Peyer's patch (tissue), 4 donors: ENCODE data around the gene PRIMA1. TPM values are rescaled to one million over a fixed set of nuclear protein-coding genes. Genes with fewer than 3 reads are reported as not detected.

Source experiments
- DNase-seq, 3 donors: peaks; one replicate each; pipeline ENCODE4 v3.0.0-alpha.2; 2017 to 2019
- H3K27ac ChIP-seq, 4 donors: fragments of 200-600 bp; sonication (generic); one replicate each; pipeline ENCODE4 v1.5.1; 2016 to 2019
- H3K27me3 ChIP-seq, 2 donors: fragments of 200-600 bp; sonication (generic); one replicate each; pipeline ENCODE4 v1.5.1; 2019
- H3K36me3 ChIP-seq, 3 donors: fragments of 200-600 bp; sonication (generic); one replicate each; pipeline ENCODE4 v1.5.1; 2016 to 2019
- H3K4me1 ChIP-seq, 4 donors: fragments of 200-600 bp; sonication (generic); one replicate each; pipeline ENCODE4 v1.5.1; 2016 to 2019
- H3K4me3 ChIP-seq, 4 donors: fragments of 200-600 bp; sonication (generic); 1 replicate in 3 of 4; 2 replicates in 1 of 4; pipeline ENCODE4 v1.5.1; 2016 to 2019; ENCODE audit warnings: mild to moderate bottlenecking in 1 of 4
- H3K9me3 ChIP-seq, 4 donors: fragments of 200-600 bp; sonication (generic); one replicate each; pipeline ENCODE4 v1.5.1; 2016 to 2019; ENCODE audit warnings: mild to moderate bottlenecking in 1 of 4
- POLR2A ChIP-seq, 2 donors: fragments of 450-650 bp; IDR thresholded peaks; one replicate each; pipeline ENCODE4 v1.5.1; 2017; ENCODE audit warnings: antibody characterized with exemption in 2 of 2, mild to moderate bottlenecking in 2 of 2, moderate library complexity in 2 of 2
- total RNA-seq, 4 donors: library from RNA; depleted of rRNA; stranded (reverse); fragments of >200 nt; gene quantifications; one replicate each; pipeline ENCODE4 v1.1.0, GENCODE V29; 2016
- TF ChIP-seq, protein P1 (sequence below), 6 experiments: fragments of 450-650 bp in 4 of 6; fragments of 200-600 bp in 2 of 6; sonication (generic) in 1 of 6; IDR thresholded peaks; one replicate each; pipeline ENCODE4 v1.5.1; 2017 to 2019; ENCODE audit warnings: antibody characterized with exemption in 6 of 6, mild to moderate bottlenecking in 3 of 6, moderate library complexity in 1 of 6

PRIMA1 gene
- total RNA-seq, 4 donors from 2014 or later = 1.2 to 5.1 (median 3.0) TPM

GRCh38 chr14:93725993-93726392 lies 62.3 kb downstream of the PRIMA1 start:
- Histone ChIP-seq H3K27ac (no peak overlapping the region), H3K36me3 (no peaks in the 10 kb centered on the region), H3K4me3 (no peak overlapping the region), H3K27me3 (no peaks in the 10 kb centered on the region), H3K4me1 (no peaks in the 10 kb centered on the region), H3K9me3 (no peaks in the 10 kb centered on the region)
- no peak for TF ChIP-seq POLR2A (IDR thresholded peaks at IDR 0.05)
- TF ChIP-seq, protein P1, sequence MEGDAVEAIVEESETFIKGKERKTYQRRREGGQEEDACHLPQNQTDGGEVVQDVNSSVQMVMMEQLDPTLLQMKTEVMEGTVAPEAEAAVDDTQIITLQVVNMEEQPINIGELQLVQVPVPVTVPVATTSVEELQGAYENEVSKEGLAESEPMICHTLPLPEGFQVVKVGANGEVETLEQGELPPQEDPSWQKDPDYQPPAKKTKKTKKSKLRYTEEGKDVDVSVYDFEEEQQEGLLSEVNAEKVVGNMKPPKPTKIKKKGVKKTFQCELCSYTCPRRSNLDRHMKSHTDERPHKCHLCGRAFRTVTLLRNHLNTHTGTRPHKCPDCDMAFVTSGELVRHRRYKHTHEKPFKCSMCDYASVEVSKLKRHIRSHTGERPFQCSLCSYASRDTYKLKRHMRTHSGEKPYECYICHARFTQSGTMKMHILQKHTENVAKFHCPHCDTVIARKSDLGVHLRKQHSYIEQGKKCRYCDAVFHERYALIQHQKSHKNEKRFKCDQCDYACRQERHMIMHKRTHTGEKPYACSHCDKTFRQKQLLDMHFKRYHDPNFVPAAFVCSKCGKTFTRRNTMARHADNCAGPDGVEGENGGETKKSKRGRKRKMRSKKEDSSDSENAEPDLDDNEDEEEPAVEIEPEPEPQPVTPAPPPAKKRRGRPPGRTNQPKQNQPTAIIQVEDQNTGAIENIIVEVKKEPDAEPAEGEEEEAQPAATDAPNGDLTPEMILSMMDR (IDR thresholded peaks at IDR 0.05) = no peak
- no peak for DNase-seq

DNA sequence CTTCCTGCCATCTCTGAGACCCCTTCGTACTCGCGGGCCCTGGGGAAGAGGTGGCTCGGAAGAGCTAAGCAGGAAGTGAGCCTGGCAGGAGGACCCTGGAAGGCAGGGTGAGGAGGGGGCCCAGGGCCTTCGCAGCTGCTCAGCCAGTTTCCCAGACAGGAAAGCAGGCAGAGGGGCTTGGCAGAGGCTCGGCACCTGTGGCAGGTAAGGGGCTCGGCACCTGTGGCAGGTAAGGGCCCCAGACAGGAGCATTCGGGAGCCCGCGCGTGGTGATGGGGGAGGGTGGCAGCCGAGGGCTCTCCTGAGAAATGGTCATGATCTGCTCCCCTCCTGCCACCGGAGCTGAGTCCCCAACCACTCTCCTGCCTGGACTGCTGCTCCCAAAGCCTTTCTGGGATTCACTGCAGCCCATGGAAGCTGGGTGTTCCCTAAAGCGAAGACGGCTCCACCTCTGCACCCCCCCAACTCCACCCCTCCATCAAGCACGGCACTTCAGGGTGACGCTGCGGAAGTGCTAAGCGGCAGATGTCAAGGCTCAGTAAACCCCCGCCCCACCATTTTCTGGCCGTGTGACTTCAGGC lies 63.2 kb downstream of the PRIMA1 start:
- no peak overlapping the region for H3K4me3 ChIP-seq
- no peaks in the 10 kb centered on the region for H3K27me3 ChIP-seq
- DNase-seq = no peak
- no peaks in the 10 kb centered on the region for H3K9me3 ChIP-seq
- no peak for TF ChIP-seq POLR2A (IDR thresholded peaks at IDR 0.05)
- TF ChIP-seq, protein P1 (IDR thresholded peaks at IDR 0.05) = no peak
- no peaks in the 10 kb centered on the region for H3K36me3 ChIP-seq
- H3K4me1 ChIP-seq = no peaks in the 10 kb centered on the region
- no peak overlapping the region for H3K27ac ChIP-seq

GRCh38 chr14:93723001-93723400 lies 65.3 kb downstream of the PRIMA1 start:
- DNase-seq = peak in 1 of 3 donors; percentile 24
- H3K4me1 ChIP-seq = no peaks in the 10 kb centered on the region
- H3K27me3 ChIP-seq = no peaks in the 10 kb centered on the region
- H3K27ac ChIP-seq = no peak overlapping the region
- no peak overlapping the region for H3K4me3 ChIP-seq
- no peaks in the 10 kb centered on the region for H3K9me3 ChIP-seq
- no peak for TF ChIP-seq POLR2A (IDR thresholded peaks at IDR 0.05)
- TF ChIP-seq, protein P1 (IDR thresholded peaks at IDR 0.05) = no peak
- H3K36me3 ChIP-seq = no peaks in the 10 kb centered on the region

- Histone ChIP-seq H3K4me3 (no peak overlapping the region), H3K36me3 (no peaks in the 10 kb centered on the region), H3K27ac (no peak overlapping the region), H3K9me3 (no peaks in the 10 kb centered on the region), H3K27me3 (no peaks in the 10 kb centered on the region), H3K4me1 (no peaks in the 10 kb centered on the region)
- peak in 1 of 3 donors; percentile 11 for DNase-seq
- no peak for TF ChIP-seq POLR2A (IDR thresholded peaks at IDR 0.05)
- TF ChIP-seq, protein P1 (IDR thresholded peaks at IDR 0.05) = no peak
These were observed 67.3 kb downstream of the PRIMA1 start for GRCh38 chr14:93720981-93721483.

- Histone ChIP-seq H3K9me3 (no peaks in the 10 kb centered on the region), H3K4me1 (no peaks in the 10 kb centered on the region), H3K27me3 (no peaks in the 10 kb centered on the region), H3K4me3 (no peak overlapping the region), H3K27ac (no peak overlapping the region), H3K36me3 (no peaks in the 10 kb centered on the region)
- peak in 1 of 3 donors; percentile 26 for DNase-seq
- TF ChIP-seq, protein P1 (IDR thresholded peaks at IDR 0.05) = no peak
- TF ChIP-seq POLR2A (IDR thresholded peaks at IDR 0.05) = no peak
These were observed 68.0 kb downstream of the PRIMA1 start for GRCh38 chr14:93720076-93720815.
